Fibroblast of villous mesenchyme (primary cell): ENCODE measurements around the gene ETV2. TPM values are rescaled to one million over a fixed set of nuclear protein-coding genes. Genes with fewer than 3 reads are reported as not detected.

Experiments used
- DNase-seq: peaks from one replicate; pipeline ENCODE4 v3.0.0-alpha.2; 2010; ENCODE audit warnings: low read depth
- H3K4me3 ChIP-seq: 2 replicates; pipeline ENCODE4 v1.5.1; 2011; ENCODE audit warnings: low read depth, mild to moderate bottlenecking, low read length
- CTCF ChIP-seq: IDR thresholded peaks from 2 replicates; pipeline ENCODE4 v1.5.1; 2012; ENCODE audit warnings: low read depth, mild to moderate bottlenecking, low read length; ENCODE audit not compliant: insufficient read depth
- total RNA-seq: library from RNA; depleted of rRNA; stranded (reverse); fragments of >200 nt; gene quantifications from 2 replicates; pipeline ENCODE4 v1.2.3, GENCODE V29; 2012

The ETV2 gene
- total RNA-seq, 1 donor = 0.86 TPM

- DNase-seq = no peak
- no peak for TF ChIP-seq CTCF
- no peak overlapping the region for H3K4me3 ChIP-seq
Measured at GRCh38 chr19:35607661-35608060, 33.9 kb upstream of the ETV2 start.

- no peak overlapping the region for H3K4me3 ChIP-seq
- DNase-seq = no peak
Measured at GRCh38 chr19:35608251-35608650, 33.3 kb upstream of the ETV2 start.

GRCh38 chr19:35609851-35610353, 31.6 kb upstream of the ETV2 start:
- no peak overlapping the region for H3K4me3 ChIP-seq
- no peak for TF ChIP-seq CTCF
- no peak for DNase-seq

More at GRCh38 chr19:35608251-35608650, 33.3 kb upstream of the ETV2 start:
- no peak for TF ChIP-seq CTCF

- DNase-seq = no peak
- TF ChIP-seq CTCF = no peak
- peak overlapping the region; percentile 94 for H3K4me3 ChIP-seq
Measured at GRCh38 chr19:35612224-35612558, 29.4 kb upstream of the ETV2 start.

- H3K4me3 ChIP-seq = peak within 1 kb of the TSS; percentile 94
- no peak for TF ChIP-seq CTCF
Measured at GRCh38 chr19:35612559-35613321, 28.8 kb upstream of the ETV2 start, which contains the start of gene HAUS5. TSS of gene HAUS5 (plus strand) at chr19:35612735. CDS start at chr19:35612795, 60 bp downstream.

GRCh38 chr19:35613574-35613973, 28.0 kb upstream of the ETV2 start:
- DNase-seq = no peak
- no peak for TF ChIP-seq CTCF
- no peak overlapping the region for H3K4me3 ChIP-seq

More at GRCh38 chr19:35612559-35613321, 28.8 kb upstream of the ETV2 start, which contains the start of gene HAUS5:
- DNase-seq = peak; percentile 92
